GM19035 (cell line): ENCODE measurements around the gene SENP5.
"Not testable (repeated sequence)": the region's sequence is repeated elsewhere in the genome, so short reads cannot be mapped to it uniquely, and the experiment has no call there.

Experiments used
- ATAC-seq: cut with Tn5 transposase; IDR thresholded peaks from one replicate; pipeline ENCODE4 v1.9.1; 2021; ENCODE audit not compliant: unreplicated experiment

The SENP5 gene

DNA sequence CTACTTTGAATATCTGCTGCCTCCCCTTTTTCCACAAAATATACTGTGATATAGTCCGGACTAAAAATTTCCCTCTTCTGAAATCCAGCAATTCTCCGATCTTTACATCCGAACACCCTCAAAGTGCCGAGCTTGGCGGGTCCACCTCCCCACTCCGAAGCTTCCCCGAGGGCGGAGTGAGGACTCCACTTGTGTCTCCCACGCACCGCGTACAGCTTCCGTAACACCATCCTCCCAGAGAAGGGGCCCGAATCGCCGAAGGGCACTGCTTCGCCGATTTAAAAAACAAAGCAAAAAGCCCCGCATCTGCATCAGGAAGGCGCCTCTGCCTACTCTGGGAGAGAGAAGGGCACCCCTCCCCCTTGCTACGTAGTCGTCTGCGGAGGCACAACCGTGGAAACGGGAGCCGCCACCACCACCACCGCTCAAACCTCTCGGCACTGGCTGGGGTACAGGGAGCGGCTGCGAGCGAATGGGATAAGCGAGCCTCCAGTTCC, 74.1 kb downstream of the SENP5 start:
- peak; percentile 36 for ATAC-seq

- peak; percentile 91 for ATAC-seq
Measured at GRCh38 chr3:196942226-196942914, 74.7 kb downstream of the SENP5 start, which contains the start of gene NCBP2. NCBP2 (minus strand) TSS chr3:196942528; CDS start chr3:196942503, 25 bp downstream.

DNA sequence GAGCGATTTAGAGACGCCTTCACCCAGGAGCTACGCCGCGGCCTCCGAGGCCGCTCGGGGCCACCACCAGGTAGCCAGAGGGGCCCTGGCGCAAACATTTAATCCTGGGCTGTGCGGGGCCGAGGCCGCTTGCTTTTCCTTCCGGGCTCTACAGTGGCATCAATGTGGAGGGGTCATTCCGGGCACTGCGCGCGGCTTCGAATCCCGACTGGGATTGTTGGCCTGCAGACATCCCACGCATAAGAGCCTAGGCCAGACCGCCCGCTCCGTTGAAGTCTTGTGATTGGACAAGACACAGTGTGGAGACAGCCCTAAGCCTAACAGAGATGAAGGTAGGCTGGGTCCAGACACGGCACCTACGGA, 75.2 kb downstream of the SENP5 start:
- peak; percentile 7 for ATAC-seq

- not testable (repeated sequence) for ATAC-seq
Measured at GRCh38 chr3:196944037-196944790, 76.5 kb downstream of the SENP5 start.

- no peak for ATAC-seq
Measured at GRCh38 chr3:196947136-196947859, 79.6 kb downstream of the SENP5 start.

DNA sequence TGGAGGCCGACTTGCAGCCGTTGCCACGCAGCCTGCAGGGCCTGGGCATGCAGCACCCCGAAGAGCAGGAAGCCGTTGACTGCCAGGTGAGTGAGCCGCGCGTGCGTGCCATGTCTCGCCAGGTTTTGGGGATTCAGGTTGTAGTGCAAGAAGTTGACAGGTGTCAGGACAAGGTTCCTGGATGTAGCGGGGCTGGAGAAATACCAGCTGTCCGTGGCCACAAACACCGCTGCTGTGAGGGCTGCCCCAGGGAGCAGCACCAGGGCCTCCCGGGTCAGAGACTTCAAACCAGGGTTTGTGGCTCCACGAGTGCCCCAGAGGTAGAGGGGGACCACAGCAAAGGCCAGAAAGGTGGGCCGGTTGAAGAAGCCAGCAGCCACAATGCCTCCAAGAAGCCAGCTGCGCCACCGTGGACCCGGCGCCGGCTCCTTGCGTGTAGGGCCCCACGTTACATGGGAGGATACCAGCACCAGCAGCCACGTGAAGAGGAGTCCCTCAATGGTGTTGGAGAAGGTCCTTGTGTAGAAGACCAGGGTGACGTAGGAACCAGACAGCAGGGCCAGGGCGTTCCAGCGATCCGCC, 80.2 kb downstream of the SENP5 start:
- ATAC-seq = no peak

DNA sequence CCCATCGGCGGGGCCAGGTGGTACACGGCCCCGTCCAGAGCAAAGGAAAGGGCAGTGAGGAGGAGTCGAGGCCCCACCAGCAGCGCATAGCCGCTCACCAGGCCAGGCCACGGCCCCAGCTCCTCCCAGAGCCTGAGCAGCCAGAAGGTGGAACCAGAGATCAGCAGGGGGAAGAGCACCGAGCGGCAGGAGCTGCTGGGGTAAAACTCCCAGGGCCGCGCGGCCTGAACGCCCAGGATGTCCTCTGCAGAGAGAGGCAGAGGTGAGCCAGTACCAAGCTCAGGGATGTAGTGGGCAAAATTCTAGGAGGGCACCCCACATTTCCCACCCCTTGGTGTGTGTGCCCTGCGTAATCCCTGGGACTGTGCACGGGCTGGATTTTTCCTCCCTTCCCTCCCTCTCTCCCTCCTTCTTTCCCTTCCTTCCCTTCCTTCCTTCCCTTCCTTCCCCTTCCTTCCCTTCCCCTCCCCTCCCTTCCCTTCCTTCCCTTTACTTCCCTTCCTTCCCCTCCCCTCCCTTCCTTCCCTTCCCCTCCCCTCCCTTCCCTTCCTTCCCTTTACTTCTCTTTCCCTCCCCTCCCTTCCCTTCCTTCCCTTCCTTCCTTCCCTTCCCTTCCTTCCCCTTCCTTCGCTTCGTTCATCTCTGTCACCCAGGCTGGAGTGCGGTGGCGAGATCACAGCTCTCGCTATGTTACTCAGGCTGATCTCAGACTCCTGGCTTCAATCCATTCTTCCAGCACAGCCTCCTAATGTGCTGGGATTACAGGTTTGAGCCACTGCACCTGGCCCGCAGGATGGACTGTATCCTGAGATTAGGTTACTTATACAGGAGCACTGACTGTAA, 80.9 kb downstream of the SENP5 start:
- ATAC-seq = no peak

- ATAC-seq = no peak
Measured at GRCh38 chr3:196949285-196949619, 81.5 kb downstream of the SENP5 start.

GRCh38 chr3:196949750-196950149, 82.0 kb downstream of the SENP5 start:
- no peak for ATAC-seq

GRCh38 chr3:196951371-196951770, 83.7 kb downstream of the SENP5 start:
- no peak for ATAC-seq

- no peak for ATAC-seq
Measured at GRCh38 chr3:196954832-196955231, 87.1 kb downstream of the SENP5 start.

- no peak for ATAC-seq
Measured at GRCh38 chr3:196962108-196962929, 94.6 kb downstream of the SENP5 start.

DNA sequence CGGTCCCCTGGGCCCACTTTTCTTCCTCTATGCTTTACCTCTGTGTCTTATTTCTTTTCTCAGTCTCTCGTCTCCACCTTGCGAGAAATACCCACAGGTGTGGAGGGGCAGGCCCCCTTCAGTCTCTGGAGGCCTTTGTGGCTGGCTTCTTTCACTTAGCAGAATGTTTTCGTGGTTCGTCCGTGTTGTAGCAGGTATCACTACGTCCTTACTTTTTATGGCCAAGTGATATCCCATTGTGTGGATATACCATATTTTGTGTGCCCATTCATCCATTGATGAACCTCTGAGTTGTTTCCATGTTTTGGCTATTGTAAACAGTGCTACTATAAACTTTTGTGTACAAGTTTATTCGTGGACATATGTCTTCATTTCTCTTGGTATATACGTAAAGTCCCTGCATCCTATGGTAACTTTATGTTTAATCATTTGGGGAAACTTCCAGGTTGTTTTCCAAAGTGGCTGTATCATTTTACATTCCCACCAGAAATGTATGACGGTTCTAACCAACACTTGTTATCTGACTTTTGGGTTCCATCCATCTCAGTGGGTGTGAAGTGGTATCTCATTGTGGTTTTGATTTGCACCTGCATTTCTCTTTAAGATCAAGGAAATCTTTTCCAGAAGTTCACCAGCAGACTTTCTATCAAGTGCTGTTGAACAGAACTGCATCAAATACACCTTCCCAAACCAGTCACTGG, 95.4 kb downstream of the SENP5 start:
- no peak for ATAC-seq

- no peak for ATAC-seq
Measured at GRCh38 chr3:196963631-196963953, 95.9 kb downstream of the SENP5 start.

- no peak for ATAC-seq
Measured at GRCh38 chr3:196965112-196965803, 97.5 kb downstream of the SENP5 start.

- ATAC-seq = no peak
Measured at GRCh38 chr3:196965804-196966173, 98.1 kb downstream of the SENP5 start.

GRCh38 chr3:196966526-196967401, 99.0 kb downstream of the SENP5 start:
- no peak for ATAC-seq
